NCI-H1105 treated with DMSO at 0.1 percent for 48 hours (cell line): ENCODE data around the gene EWSR1.

Experiments
- DNase-seq: peaks from one replicate; lab custom pipeline; 2025; lab: John Stamatoyannopoulos, UW

EWSR1 gene

DNA sequence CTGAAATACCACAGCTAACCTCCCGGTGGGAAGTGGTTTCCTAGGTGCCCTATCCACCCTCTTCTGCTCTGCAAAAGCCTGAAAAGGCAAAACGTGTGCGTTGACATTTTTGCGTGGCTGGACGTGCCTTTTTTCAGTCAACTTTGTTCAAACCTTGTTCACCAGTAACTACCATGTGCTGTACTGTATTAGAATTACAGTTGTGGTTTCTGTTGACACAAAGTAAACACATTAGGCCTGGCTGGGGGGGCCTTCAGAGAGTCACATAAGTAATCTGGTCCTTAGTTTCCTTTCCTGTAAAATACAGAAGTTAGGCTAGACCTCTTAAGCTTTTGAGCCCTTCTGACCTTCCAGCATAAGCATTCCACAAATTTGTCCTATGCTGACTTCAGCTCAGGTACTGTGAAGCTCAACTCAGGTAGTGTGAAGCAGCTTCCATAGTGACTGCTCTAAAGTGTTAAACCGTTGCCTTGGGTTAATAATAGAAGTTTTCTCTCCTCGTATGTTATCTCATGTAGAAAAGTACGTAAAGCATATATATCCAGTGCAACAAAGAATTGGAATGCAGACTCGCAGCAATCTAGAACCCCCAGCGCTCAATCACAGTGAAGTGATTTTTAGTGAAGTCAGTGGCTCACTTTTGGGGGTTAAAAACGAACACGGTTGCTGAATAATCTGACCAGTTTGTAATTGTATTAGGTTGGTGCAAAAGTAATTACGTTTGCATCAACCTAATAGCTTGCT is 1.8 kb downstream of the EWSR1 start:
- DNase-seq = no peak

GRCh38 chr22:29270475-29271271 is 2.6 kb downstream of the EWSR1 start:
- DNase-seq = no peak

GRCh38 chr22:29272624-29273023 is 4.6 kb downstream of the EWSR1 start:
- no peak for DNase-seq

DNA sequence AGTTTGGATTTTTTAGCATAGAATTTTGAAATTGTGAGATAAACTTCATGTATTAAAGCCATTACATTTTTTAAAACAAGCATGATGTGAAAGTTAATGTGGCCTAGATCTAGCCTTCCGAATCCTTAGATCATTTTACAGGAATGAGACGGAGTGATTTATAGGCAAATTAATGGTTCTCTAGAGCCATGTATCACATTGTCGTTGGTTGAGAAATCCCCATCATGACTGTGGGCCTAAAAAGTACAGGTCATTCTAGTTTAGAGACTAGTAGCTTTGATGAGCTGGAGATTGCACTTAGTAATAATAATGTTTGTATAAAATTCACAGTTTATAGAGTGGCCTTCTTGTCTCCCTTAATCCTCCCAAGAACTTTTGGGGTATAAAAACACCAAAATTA is 7.1 kb downstream of the EWSR1 start:
- DNase-seq = no peak

GRCh38 chr22:29275819-29276565 is 7.9 kb downstream of the EWSR1 start:
- DNase-seq = no peak

- DNase-seq = no peak
Observed at GRCh38 chr22:29277927-29278326, 9.9 kb downstream of the EWSR1 start.

DNA sequence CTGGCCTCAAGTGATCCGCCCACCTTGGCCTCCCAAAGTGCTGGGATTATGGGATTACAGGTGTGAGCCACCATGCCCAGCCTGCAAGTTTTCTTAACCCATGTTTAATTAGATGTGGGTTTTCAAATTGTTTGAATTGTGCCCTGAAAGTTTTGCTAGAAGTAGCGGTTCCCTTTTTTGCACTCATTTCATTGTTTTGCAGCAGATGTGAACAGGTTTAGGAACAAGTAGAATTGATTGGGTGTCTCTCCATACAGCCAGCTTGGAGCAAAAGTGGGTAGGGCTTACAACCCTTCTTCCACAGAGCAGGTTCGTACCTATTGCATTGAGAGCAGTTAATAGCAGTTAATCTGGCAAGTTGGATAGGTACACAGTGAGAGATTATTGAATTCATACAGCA is 16.1 kb downstream of the EWSR1 start:
- no peak for DNase-seq

- no peak for DNase-seq
Observed at GRCh38 chr22:29288837-29289236, 20.8 kb downstream of the EWSR1 start.

DNA sequence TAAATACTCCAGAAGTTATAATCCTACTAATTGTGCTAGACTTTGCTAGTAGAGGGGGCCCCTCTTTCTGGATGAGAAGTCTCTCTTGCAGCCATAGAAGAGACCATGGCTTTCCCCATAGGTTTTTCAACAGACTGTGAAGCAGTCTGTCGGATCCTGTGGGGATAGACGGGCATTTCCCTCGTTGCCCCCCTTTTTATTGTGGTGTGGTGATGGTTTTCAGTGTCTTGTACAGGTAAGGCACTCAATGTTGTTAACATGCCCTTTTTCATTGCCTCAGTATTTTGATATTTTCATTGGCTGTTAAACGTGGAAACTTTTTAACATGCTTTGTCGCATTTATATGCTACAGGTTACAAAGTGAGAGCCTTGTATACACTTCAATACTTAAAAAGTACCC is 22.0 kb downstream of the EWSR1 start:
- DNase-seq = no peak

DNA sequence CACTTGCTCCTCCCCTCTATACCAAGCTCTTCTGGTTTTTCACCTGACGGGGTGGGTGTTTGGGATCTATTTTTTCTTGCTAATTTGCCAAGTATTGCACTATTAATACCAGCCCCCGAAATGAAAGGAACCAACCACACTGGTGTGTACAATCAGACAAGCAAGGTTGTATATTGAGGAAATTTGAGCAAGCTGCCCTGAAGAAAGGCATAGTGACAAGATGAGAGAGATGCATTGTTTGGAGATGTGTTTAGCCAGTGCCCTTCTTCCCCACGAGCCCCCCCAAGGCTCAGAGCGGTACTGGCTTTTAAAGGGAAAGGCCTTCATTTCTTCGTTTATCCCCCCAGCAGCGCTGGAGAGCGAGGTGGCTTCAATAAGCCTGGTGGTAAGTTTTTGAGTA is 23.1 kb downstream of the EWSR1 start:
- DNase-seq = no peak

- no peak for DNase-seq
Observed at GRCh38 chr22:29292379-29292778, 24.3 kb downstream of the EWSR1 start.

GRCh38 chr22:29298641-29299040 is 30.6 kb downstream of the EWSR1 start:
- DNase-seq = no peak

- no peak for DNase-seq
Observed at GRCh38 chr22:29299136-29299900, 31.2 kb downstream of the EWSR1 start.

GRCh38 chr22:29300467-29300806 is 32.4 kb downstream of the EWSR1 start:
- no peak for DNase-seq

GRCh38 chr22:29300807-29301601 is 32.9 kb downstream of the EWSR1 start:
- no peak for DNase-seq

- no peak for DNase-seq
Observed at GRCh38 chr22:29301716-29302401, 33.8 kb downstream of the EWSR1 start.

- DNase-seq = no peak
Observed at GRCh38 chr22:29302402-29302680, 34.3 kb downstream of the EWSR1 start.

- DNase-seq = no peak
Observed at GRCh38 chr22:29302681-29303465, 34.8 kb downstream of the EWSR1 start.

GRCh38 chr22:29305836-29306174 is 37.7 kb downstream of the EWSR1 start:
- no peak for DNase-seq

GRCh38 chr22:29306175-29306834 is 38.2 kb downstream of the EWSR1 start, which contains the start of gene GAS2L1:
Gene GAS2L1 (plus strand): TSS chr22:29306650. CDS start chr22:29308106, 1,456 bp downstream.
- DNase-seq = peak; percentile 62
